SK-N-SH (cell line): ENCODE data around the gene ARHGAP36. TPM values are rescaled to one million over a fixed set of nuclear protein-coding genes. Genes with fewer than 3 reads are reported as not detected.

ENCODE experiments used
- CTCF ChIA-PET: fragments of 300-600, 350-600 bp; formaldehyde crosslinking; extraction: SDS; loops from one replicate; lab custom pipeline; 2021; lab: Yijun Ruan, JAX
- POLR2A ChIA-PET: fragments of 350-600 bp; sonication (Branson Sonifier 250); formaldehyde crosslinking; extraction: SDS; loops from one replicate; lab custom pipeline; 2020; ENCODE audit warnings: antibody characterized with exemption, inconsistent platforms; lab: Yijun Ruan, JAX
- DNase-seq: peaks from one replicate; pipeline ENCODE4 v3.0.0; 2012
- H2AFZ ChIP-seq: fragments of 200-600 bp; sonication (generic); 2 replicates; pipeline ENCODE4 v1.8.1; 2016; ENCODE audit warnings: antibody characterized with exemption, mild to moderate bottlenecking, low read depth
- H3F3A ChIP-seq: fragments of 200-600 bp; sonication (generic); replicated peaks from 2 replicates; pipeline ENCODE3; 2016; ENCODE audit warnings: antibody characterized with exemption, mild to moderate bottlenecking; ENCODE audit not compliant: insufficient read depth
- H3K27ac ChIP-seq, 2 experiments: fragments of 200-500 bp in 1 of 2; fragments of 200-600 bp in 1 of 2; sonication (Bioruptor generic) in 1 of 2; sonication (generic), shearing (Covaris generic) in 1 of 2; 2 replicates each; pipeline versions ENCODE4 v1.5.1 to v1.6.1; 2014 to 2016; ENCODE audit warnings: low read depth in 2 of 2, inconsistent platforms in 1 of 2, low read length in 1 of 2, mild to moderate bottlenecking in 1 of 2, mixed read lengths in 1 of 2
- H3K27me3 ChIP-seq: fragments of 200-600 bp; sonication (generic), shearing (Covaris generic); 2 replicates; pipeline ENCODE4 v1.6.1; 2016; ENCODE audit warnings: mixed run types; ENCODE audit not compliant: insufficient read depth
- H3K36me3 ChIP-seq, 2 experiments: fragments of 200-500 bp in 1 of 2; fragments of 200-600 bp in 1 of 2; sonication (Bioruptor generic) in 1 of 2; sonication (generic) in 1 of 2; replicated peaks in 1 of 2; 2 replicates each; pipeline versions ENCODE3 to v1.5.1; 2014 to 2016; ENCODE audit warnings: low read length in 1 of 2, mild to moderate bottlenecking in 1 of 2; ENCODE audit not compliant: insufficient read depth in 2 of 2, control insufficient read depth in 1 of 2
- H3K4me1 ChIP-seq, 2 experiments: fragments of 200-500 bp in 1 of 2; fragments of 200-600 bp in 1 of 2; sonication (Bioruptor generic) in 1 of 2; sonication (generic), shearing (Covaris generic) in 1 of 2; 2 replicates each; pipeline versions ENCODE4 v1.5.1 to v1.6.1; 2014 to 2016; ENCODE audit warnings: low read depth in 1 of 2, low read length in 1 of 2, mixed run types in 1 of 2; ENCODE audit not compliant: insufficient read depth in 2 of 2, control insufficient read depth in 1 of 2
- H3K4me2 ChIP-seq: fragments of 200-600 bp; sonication (generic), shearing (Covaris generic); 2 replicates; pipeline ENCODE4 v1.6.1; 2017; ENCODE audit warnings: mixed run types
- H3K4me3 ChIP-seq, 2 experiments: fragments of 200-500 bp in 1 of 2; fragments of 200-600 bp in 1 of 2; sonication (Bioruptor generic) in 1 of 2; sonication (generic), shearing (Covaris generic) in 1 of 2; 2 replicates each; pipeline versions ENCODE4 v1.5.1 to v1.8.1; 2014 to 2016; ENCODE audit warnings: low read depth in 2 of 2, inconsistent platforms in 1 of 2, low read length in 1 of 2, mild to moderate bottlenecking in 1 of 2, mixed read lengths in 1 of 2, moderate library complexity in 1 of 2
- H3K79me2 ChIP-seq: fragments of 200-600 bp; sonication (generic); 2 replicates; pipeline ENCODE4 v1.8.1; 2017; ENCODE audit warnings: mild to moderate bottlenecking; ENCODE audit not compliant: insufficient read depth
- H3K9ac ChIP-seq: fragments of 200-600 bp; sonication (generic); 2 replicates; pipeline ENCODE4 v1.6.1; 2017; ENCODE audit warnings: mixed run types
- H3K9me2 ChIP-seq: fragments of 200-600 bp; sonication (generic); 2 replicates; pipeline ENCODE4 v1.6.1; 2017; ENCODE audit warnings: mixed run types
- H3K9me3 ChIP-seq: fragments of 200-600 bp; sonication (generic); 2 replicates; pipeline ENCODE4 v1.6.1; 2017; ENCODE audit warnings: mixed run types, mild to moderate bottlenecking, moderate library complexity
- H4K20me1 ChIP-seq: fragments of 200-600 bp; sonication (generic); 2 replicates; pipeline ENCODE4 v1.6.1; 2017; ENCODE audit warnings: mild to moderate bottlenecking, mixed run types; ENCODE audit not compliant: insufficient read depth
- EP300 ChIP-seq, 2 experiments: IDR thresholded peaks; 2 replicates each; pipeline versions ENCODE4 v1.4.0 to v1.6.1; 2012; ENCODE audit warnings: borderline replicate concordance in 1 of 2, low read depth in 1 of 2, low read length in 1 of 2
- GABPA ChIP-seq: IDR thresholded peaks from 2 replicates; pipeline ENCODE4 v1.4.0; 2012; ENCODE audit warnings: low read depth, mild to moderate bottlenecking
- JUND ChIP-seq: IDR thresholded peaks from 2 replicates; pipeline ENCODE4 v1.4.0; 2012
- MAX ChIP-seq: IDR thresholded peaks from 2 replicates; pipeline ENCODE4 v1.4.0; 2012; ENCODE audit warnings: low read depth
- MXI1 ChIP-seq: IDR thresholded peaks from 2 replicates; pipeline ENCODE4 v1.6.1; 2012; ENCODE audit warnings: mild to moderate bottlenecking, low read depth, low read length, improper control_type of control experiment
- NFIC ChIP-seq: IDR thresholded peaks from 2 replicates; pipeline ENCODE4 v1.4.0; 2012; ENCODE audit warnings: borderline replicate concordance
- POLR2AphosphoS5 ChIP-seq: IDR thresholded peaks from 2 replicates; pipeline ENCODE4 v1.6.1; 2012; ENCODE audit warnings: low read depth, low read length
- RAD21 ChIP-seq: IDR thresholded peaks from 2 replicates; pipeline ENCODE4 v1.6.1; 2012; ENCODE audit warnings: mild to moderate bottlenecking, low read length
- RFX5 ChIP-seq: IDR thresholded peaks from 2 replicates; pipeline ENCODE4 v1.6.1; 2012; ENCODE audit warnings: mild to moderate bottlenecking, improper control_type of control experiment, low read length
- WGBS: methylation state at CpG from one replicate; pipeline ENCODE4 v1.1.6; 2017; ENCODE audit warnings: low lambda C conversion rate; 5-methylcytosine and 5-hydroxymethylcytosine counted together
- polyA plus RNA-seq, 3 experiments: library from polyadenylated mRNA; depleted of rRNA; stranded (reverse); fragments of >200 nt; gene quantifications; 2 replicates each; pipeline ENCODE4 v1.2.3, GENCODE V29; 2012
- TF ChIP-seq, protein P1 (sequence below): fragments of 200-600 bp; sonication (generic); IDR thresholded peaks from 2 replicates; pipeline ENCODE4 v1.6.1; 2017; ENCODE audit warnings: antibody characterized with exemption, mild to moderate bottlenecking, moderate library complexity
- TF ChIP-seq, protein P2 (sequence below): fragments of 150-350 bp; IDR thresholded peaks from 2 replicates; pipeline ENCODE4 v1.6.1; 2016; ENCODE audit warnings: mild to moderate bottlenecking, low read depth, low read length
- TF ChIP-seq, protein P3 (sequence below): IDR thresholded peaks from 2 replicates; pipeline ENCODE4 v1.6.1; 2012; ENCODE audit warnings: mild to moderate bottlenecking, low read depth, low read length, moderate library complexity
- TF ChIP-seq, protein P4 (sequence below): IDR thresholded peaks from 2 replicates; pipeline ENCODE4 v1.4.0; 2012; ENCODE audit warnings: low read depth, borderline replicate concordance
- TF ChIP-seq, protein P5 (sequence below): IDR thresholded peaks from 2 replicates; pipeline ENCODE4; 2012

ARHGAP36 gene
- polyA plus RNA-seq, 1 of the 3 experiments (the other 2 are of a cell fraction) = 0.23 TPM

DNA sequence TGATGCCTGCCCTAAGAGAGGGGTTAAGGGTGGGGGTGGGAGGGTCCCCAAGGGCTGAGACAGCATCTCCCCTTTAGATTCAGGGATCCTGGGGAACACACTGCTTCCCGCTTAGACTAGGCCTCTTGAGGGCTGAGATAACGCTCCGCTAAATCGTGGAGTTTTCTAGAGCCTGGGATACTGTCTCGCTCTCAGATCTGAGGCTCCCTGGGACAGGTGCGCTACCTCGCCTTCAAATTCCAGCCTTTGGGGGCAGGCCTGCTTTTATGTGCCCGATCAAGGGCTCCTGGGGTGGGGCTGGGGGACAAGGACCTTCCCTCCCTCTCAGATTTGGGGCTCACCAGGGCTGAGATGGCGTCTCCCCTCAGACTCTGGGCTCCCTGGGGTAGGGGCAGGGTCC is 440 bp upstream of the ARHGAP36 start:
- H4K20me1 ChIP-seq = no peaks in the 10 kb centered on the region
- 60% methylated on average over 1 of the region's 9 CpGs for WGBS
- TF ChIP-seq JUND = no peak
- TF ChIP-seq, protein P1, sequence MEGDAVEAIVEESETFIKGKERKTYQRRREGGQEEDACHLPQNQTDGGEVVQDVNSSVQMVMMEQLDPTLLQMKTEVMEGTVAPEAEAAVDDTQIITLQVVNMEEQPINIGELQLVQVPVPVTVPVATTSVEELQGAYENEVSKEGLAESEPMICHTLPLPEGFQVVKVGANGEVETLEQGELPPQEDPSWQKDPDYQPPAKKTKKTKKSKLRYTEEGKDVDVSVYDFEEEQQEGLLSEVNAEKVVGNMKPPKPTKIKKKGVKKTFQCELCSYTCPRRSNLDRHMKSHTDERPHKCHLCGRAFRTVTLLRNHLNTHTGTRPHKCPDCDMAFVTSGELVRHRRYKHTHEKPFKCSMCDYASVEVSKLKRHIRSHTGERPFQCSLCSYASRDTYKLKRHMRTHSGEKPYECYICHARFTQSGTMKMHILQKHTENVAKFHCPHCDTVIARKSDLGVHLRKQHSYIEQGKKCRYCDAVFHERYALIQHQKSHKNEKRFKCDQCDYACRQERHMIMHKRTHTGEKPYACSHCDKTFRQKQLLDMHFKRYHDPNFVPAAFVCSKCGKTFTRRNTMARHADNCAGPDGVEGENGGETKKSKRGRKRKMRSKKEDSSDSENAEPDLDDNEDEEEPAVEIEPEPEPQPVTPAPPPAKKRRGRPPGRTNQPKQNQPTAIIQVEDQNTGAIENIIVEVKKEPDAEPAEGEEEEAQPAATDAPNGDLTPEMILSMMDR = no peak
- TF ChIP-seq MXI1 = no peak
- TF ChIP-seq, protein P2, sequence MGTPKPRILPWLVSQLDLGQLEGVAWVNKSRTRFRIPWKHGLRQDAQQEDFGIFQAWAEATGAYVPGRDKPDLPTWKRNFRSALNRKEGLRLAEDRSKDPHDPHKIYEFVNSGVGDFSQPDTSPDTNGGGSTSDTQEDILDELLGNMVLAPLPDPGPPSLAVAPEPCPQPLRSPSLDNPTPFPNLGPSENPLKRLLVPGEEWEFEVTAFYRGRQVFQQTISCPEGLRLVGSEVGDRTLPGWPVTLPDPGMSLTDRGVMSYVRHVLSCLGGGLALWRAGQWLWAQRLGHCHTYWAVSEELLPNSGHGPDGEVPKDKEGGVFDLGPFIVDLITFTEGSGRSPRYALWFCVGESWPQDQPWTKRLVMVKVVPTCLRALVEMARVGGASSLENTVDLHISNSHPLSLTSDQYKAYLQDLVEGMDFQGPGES = no peak
- TF ChIP-seq RFX5 = no peak
- no peak for TF ChIP-seq RAD21
- no peak for TF ChIP-seq MAX
- TF ChIP-seq, protein P3, sequence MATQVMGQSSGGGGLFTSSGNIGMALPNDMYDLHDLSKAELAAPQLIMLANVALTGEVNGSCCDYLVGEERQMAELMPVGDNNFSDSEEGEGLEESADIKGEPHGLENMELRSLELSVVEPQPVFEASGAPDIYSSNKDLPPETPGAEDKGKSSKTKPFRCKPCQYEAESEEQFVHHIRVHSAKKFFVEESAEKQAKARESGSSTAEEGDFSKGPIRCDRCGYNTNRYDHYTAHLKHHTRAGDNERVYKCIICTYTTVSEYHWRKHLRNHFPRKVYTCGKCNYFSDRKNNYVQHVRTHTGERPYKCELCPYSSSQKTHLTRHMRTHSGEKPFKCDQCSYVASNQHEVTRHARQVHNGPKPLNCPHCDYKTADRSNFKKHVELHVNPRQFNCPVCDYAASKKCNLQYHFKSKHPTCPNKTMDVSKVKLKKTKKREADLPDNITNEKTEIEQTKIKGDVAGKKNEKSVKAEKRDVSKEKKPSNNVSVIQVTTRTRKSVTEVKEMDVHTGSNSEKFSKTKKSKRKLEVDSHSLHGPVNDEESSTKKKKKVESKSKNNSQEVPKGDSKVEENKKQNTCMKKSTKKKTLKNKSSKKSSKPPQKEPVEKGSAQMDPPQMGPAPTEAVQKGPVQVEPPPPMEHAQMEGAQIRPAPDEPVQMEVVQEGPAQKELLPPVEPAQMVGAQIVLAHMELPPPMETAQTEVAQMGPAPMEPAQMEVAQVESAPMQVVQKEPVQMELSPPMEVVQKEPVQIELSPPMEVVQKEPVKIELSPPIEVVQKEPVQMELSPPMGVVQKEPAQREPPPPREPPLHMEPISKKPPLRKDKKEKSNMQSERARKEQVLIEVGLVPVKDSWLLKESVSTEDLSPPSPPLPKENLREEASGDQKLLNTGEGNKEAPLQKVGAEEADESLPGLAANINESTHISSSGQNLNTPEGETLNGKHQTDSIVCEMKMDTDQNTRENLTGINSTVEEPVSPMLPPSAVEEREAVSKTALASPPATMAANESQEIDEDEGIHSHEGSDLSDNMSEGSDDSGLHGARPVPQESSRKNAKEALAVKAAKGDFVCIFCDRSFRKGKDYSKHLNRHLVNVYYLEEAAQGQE = no peak
- TF ChIP-seq NFIC = no peak
- no peak for TF ChIP-seq GABPA
- TF ChIP-seq, protein P4, sequence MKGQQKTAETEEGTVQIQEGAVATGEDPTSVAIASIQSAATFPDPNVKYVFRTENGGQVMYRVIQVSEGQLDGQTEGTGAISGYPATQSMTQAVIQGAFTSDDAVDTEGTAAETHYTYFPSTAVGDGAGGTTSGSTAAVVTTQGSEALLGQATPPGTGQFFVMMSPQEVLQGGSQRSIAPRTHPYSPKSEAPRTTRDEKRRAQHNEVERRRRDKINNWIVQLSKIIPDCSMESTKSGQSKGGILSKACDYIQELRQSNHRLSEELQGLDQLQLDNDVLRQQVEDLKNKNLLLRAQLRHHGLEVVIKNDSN = no peak
- no peak for TF ChIP-seq POLR2AphosphoS5
- TF ChIP-seq, protein P5, sequence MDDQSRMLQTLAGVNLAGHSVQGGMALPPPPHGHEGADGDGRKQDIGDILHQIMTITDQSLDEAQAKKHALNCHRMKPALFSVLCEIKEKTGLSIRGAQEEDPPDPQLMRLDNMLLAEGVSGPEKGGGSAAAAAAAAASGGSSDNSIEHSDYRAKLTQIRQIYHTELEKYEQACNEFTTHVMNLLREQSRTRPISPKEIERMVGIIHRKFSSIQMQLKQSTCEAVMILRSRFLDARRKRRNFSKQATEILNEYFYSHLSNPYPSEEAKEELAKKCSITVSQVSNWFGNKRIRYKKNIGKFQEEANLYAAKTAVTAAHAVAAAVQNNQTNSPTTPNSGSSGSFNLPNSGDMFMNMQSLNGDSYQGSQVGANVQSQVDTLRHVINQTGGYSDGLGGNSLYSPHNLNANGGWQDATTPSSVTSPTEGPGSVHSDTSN = no peak
- no peak for TF ChIP-seq EP300 (IDR thresholded peaks at IDR 0.05; ENCODE audit: borderline replicate concordance in 1 of 2, low read depth in 1 of 2, low read length in 1 of 2)
- TF ChIP-seq, all 33 proteins: peak for 0
- H3K4me2 ChIP-seq = no peak overlapping the region
- no peaks in the 10 kb centered on the region for H3K9me3 ChIP-seq
- H3F3A ChIP-seq = no peaks in the 10 kb centered on the region
- H3K4me1 ChIP-seq = no peaks in the 10 kb centered on the region; a peak in 1 of 4 replicates
- H3K4me3 ChIP-seq = no peak overlapping the region
- no peak overlapping the region for H2AFZ ChIP-seq
- H3K27ac ChIP-seq = no peak overlapping the region; a peak in 1 of 4 replicates
- no peak for DNase-seq
- H3K9ac ChIP-seq = no peak overlapping the region
- no peaks in the 10 kb centered on the region for H3K9me2 ChIP-seq
- ChIA-PET CTCF (interaction anchor here (1.1 kb wide), 1 partner anchor 11 kb away, joined by 4 read pairs; no protein-coding TSS in a partner anchor), POLR2A (no interaction called here)
- no peaks in the 10 kb centered on the region; the same call in 1 of the 2 replicates for H3K27me3 ChIP-seq
- H3K79me2 ChIP-seq = no peaks in the 10 kb centered on the region
- no peaks in the 10 kb centered on the region for H3K36me3 ChIP-seq
